Measurements from ENCODE around the gene ATG2A. TPM values are rescaled to one million over a fixed set of nuclear protein-coding genes. Genes with fewer than 3 reads are reported as not detected.

ATG2A gene
- total RNA-seq, 4 donors from 2014 or later = 20.3 to 34.8 (median 22.2) TPM

- DNase-seq (ENCODE audit: low spot score) (no peak), ATAC-seq (ENCODE audit: low FRiP score) (no peak)
- no peak for TF ChIP-seq CTCF (IDR thresholded peaks at IDR 0.05)
Measured at GRCh38 chr11:64876835-64877341, 40.1 kb downstream of the ATG2A start.

- DNase-seq (ENCODE audit: low spot score) = no peak
- ATAC-seq (ENCODE audit: low FRiP score) = no peak
Measured at GRCh38 chr11:64876229-64876750, 40.7 kb downstream of the ATG2A start.

GRCh38 chr11:64875369-64876228 lies 41.4 kb downstream of the ATG2A start:
- ATAC-seq (ENCODE audit: low FRiP score) (no peak), DNase-seq (ENCODE audit: low spot score) (no peak)
- TF ChIP-seq CTCF (IDR thresholded peaks at IDR 0.05) = no peak

More at GRCh38 chr11:64876229-64876750, 40.7 kb downstream of the ATG2A start:
- no peak for TF ChIP-seq CTCF (IDR thresholded peaks at IDR 0.05)

- no peak for DNase-seq (ENCODE audit: low spot score)
- TF ChIP-seq CTCF (IDR thresholded peaks at IDR 0.05) = no peak
- ATAC-seq (ENCODE audit: low FRiP score) = no peak
Measured at GRCh38 chr11:64874308-64875240, 42.4 kb downstream of the ATG2A start.

GRCh38 chr11:64872790-64873488 lies 44.1 kb downstream of the ATG2A start:
- no peak for ATAC-seq (ENCODE audit: low FRiP score)
- TF ChIP-seq CTCF (IDR thresholded peaks at IDR 0.05) = no peak

GRCh38 chr11:64871492-64871891 lies 45.5 kb downstream of the ATG2A start:
- ATAC-seq (ENCODE audit: low FRiP score) = no peak
- TF ChIP-seq CTCF (IDR thresholded peaks at IDR 0.05) = no peak
- no peak for DNase-seq (ENCODE audit: low spot score)

More at GRCh38 chr11:64872790-64873488, 44.1 kb downstream of the ATG2A start:
- no peak for DNase-seq (ENCODE audit: low spot score)

Data from omental fat pad (tissue), 4 donors.